ENCODE results near the gene BTBD2. TPM values are rescaled to one million over a fixed set of nuclear protein-coding genes. Genes with fewer than 3 reads are reported as not detected.

BTBD2 gene
- total and polyA plus RNA-seq, 2 of the 8 experiments (the other 6 are each of a cell fraction or from before 2014, with no cell fraction given), result 91.7 to 92.3 TPM

GRCh38 chr19:1967087-1967608 is 48.4 kb downstream of the BTBD2 start:
- Histone ChIP-seq H2AFZ (ENCODE audit: low read length) (no peak overlapping the region), H3K4me3 (ENCODE audit: extremely low read depth in 1 of 4, insufficient read depth in 2 of 4, low read depth in 3 of 4, low read length in 4 of 4) (no peak overlapping the region), H3K27ac (ENCODE audit: low read depth, low read length) (no peak overlapping the region), H3K9me3 (ENCODE audit: insufficient read depth in 2 of 2, low read depth in 1 of 2, low read length in 1 of 2) (no peaks in the 10 kb centered on the region), H2AK5ac (ENCODE audit: low read depth, low read length) (no peak overlapping the region), H3K36me3 (ENCODE audit: control insufficient read depth in 2 of 4, insufficient read depth in 4 of 4, low read length in 3 of 4) (peaks cover 4 to 19% (median 9%) of the 10 kb centered on the region in 4 experiments; a peak in 5 of 8 replicates), H3K14ac (ENCODE audit: insufficient read length) (no peak overlapping the region), H3K27me3 (replicated peaks in 1 of 4; ENCODE audit: control insufficient read depth in 3 of 4, extremely low read depth in 1 of 4, insufficient read depth in 3 of 4, low read length in 3 of 4) (no peaks in the 10 kb centered on the region), H4K5ac (ENCODE audit: insufficient read length, low read depth, low read length) (no peak overlapping the region), H3K23ac (ENCODE audit: insufficient read length) (no peak overlapping the region), H4K91ac (replicated peaks; ENCODE audit: insufficient read length, low read length) (no peak overlapping the region), H3K56ac (replicated peaks; ENCODE audit: insufficient read length, low read depth, low read length) (no peak overlapping the region), H3K4me2 (ENCODE audit: insufficient read depth in 1 of 2, low read depth in 2 of 2, low read length in 2 of 2) (no peak overlapping the region), H3K4ac (replicated peaks; ENCODE audit: insufficient read length, low read depth, low read length) (no peak overlapping the region), H3K79me2 (ENCODE audit: control insufficient read depth in 1 of 2, insufficient read depth in 2 of 2, low read length in 2 of 2) (peaks cover 8 to 46% of the 10 kb centered on the region in 2 experiments; a peak in 3 of 4 replicates), H2BK120ac (replicated peaks; ENCODE audit: low read depth, low read length) (no peak overlapping the region), H3K18ac (ENCODE audit: extremely low read depth, low read length) (no peak overlapping the region), H2BK12ac (ENCODE audit: low read depth, low read length) (no peak overlapping the region), H2BK20ac (ENCODE audit: low read length) (no peak overlapping the region), H3K9ac (replicated peaks in 1 of 4; ENCODE audit: extremely low read depth in 1 of 4, low read depth in 3 of 4, low read length in 3 of 4) (no peak overlapping the region), H2BK5ac (ENCODE audit: low read depth, low read length) (no peak overlapping the region), H4K20me1 (replicated peaks in 1 of 2; ENCODE audit: control insufficient read depth in 1 of 2, insufficient read depth in 2 of 2, low read length in 2 of 2) (peaks cover 6 to 42% of the 10 kb centered on the region in 2 experiments), H4K8ac (ENCODE audit: extremely low read depth, insufficient read depth, low read length) (no peak overlapping the region), H3K4me1 (replicated peaks in 1 of 4; ENCODE audit: control insufficient read depth in 3 of 4, insufficient read depth in 4 of 4, low read length in 3 of 4) (no peaks in the 10 kb centered on the region), H2BK15ac (ENCODE audit: low read length) (no peak overlapping the region), H3K23me2 (ENCODE audit: low read depth, low read length) (no peaks in the 10 kb centered on the region), H3K79me1 (ENCODE audit: low read depth, low read length) (peaks cover 22% of the 10 kb centered on the region)
- CTCF ChIA-PET (ENCODE audit: partially characterized antibody), result interaction anchor here (0.7 to 0.9 kb wide), 2 partner anchors 11 to 21 kb away, joined by 3 read pairs; no protein-coding TSS in a partner anchor
- DNase-seq (ENCODE audit: low read depth in 1 of 2, low spot score in 2 of 2) (no peak), FAIRE-seq (no peak)
- POLR2A ChIA-PET (ENCODE audit: partially characterized antibody), result no interaction called here
- 95% methylated on average over 24 of the region's 26 CpGs; no CpG with 5 or more reads in 1 of the 2 experiments for WGBS, 2 experiments (ENCODE audit: extremely low coverage in 1 of 2, insufficient coverage in 1 of 2, insufficient read length in 1 of 2, insufficient replicate concordance in 2 of 2, low coverage in 1 of 2, low lambda C conversion rate in 2 of 2, missing lambda C conversion rate in 1 of 2)
- TF ChIP-seq KDM1A (IDR thresholded peaks at IDR 0.05; ENCODE audit: borderline replicate concordance, low read length) (no peak), CEBPB (IDR thresholded peaks at IDR 0.05; ENCODE audit: low read depth, low read length) (no peak), SRF (IDR thresholded peaks at IDR 0.05; ENCODE audit: low read depth, low read length) (no peak), HDAC2 (IDR thresholded peaks at IDR 0.05; ENCODE audit: borderline replicate concordance in 1 of 2, low read depth in 2 of 2, low read length in 2 of 2) (no peak), BACH1 (IDR thresholded peaks at IDR 0.05; ENCODE audit: low read length) (no peak), NANOG (IDR thresholded peaks at IDR 0.05; ENCODE audit: insufficient read depth, low read depth, low read length, poor library complexity, severe bottlenecking) (no peak), FOSL1 (IDR thresholded peaks at IDR 0.05; ENCODE audit: insufficient read depth, low read depth, low read length) (no peak), ZNF274 (IDR thresholded peaks at IDR 0.05; ENCODE audit: borderline replicate concordance, extremely low read depth, low read length) (no peak)
- TF ChIP-seq, protein P1, sequence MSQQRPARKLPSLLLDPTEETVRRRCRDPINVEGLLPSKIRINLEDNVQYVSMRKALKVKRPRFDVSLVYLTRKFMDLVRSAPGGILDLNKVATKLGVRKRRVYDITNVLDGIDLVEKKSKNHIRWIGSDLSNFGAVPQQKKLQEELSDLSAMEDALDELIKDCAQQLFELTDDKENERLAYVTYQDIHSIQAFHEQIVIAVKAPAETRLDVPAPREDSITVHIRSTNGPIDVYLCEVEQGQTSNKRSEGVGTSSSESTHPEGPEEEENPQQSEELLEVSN (IDR thresholded peaks at IDR 0.05), result no peak
- TF ChIP-seq, protein P2, sequence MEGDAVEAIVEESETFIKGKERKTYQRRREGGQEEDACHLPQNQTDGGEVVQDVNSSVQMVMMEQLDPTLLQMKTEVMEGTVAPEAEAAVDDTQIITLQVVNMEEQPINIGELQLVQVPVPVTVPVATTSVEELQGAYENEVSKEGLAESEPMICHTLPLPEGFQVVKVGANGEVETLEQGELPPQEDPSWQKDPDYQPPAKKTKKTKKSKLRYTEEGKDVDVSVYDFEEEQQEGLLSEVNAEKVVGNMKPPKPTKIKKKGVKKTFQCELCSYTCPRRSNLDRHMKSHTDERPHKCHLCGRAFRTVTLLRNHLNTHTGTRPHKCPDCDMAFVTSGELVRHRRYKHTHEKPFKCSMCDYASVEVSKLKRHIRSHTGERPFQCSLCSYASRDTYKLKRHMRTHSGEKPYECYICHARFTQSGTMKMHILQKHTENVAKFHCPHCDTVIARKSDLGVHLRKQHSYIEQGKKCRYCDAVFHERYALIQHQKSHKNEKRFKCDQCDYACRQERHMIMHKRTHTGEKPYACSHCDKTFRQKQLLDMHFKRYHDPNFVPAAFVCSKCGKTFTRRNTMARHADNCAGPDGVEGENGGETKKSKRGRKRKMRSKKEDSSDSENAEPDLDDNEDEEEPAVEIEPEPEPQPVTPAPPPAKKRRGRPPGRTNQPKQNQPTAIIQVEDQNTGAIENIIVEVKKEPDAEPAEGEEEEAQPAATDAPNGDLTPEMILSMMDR (IDR thresholded peaks at IDR 0.05; ENCODE audit: control extremely low read depth in 1 of 3, insufficient read depth in 1 of 3, low read depth in 1 of 3, low read length in 3 of 3), result no peak
